A549 (cell line): Measurements from ENCODE around the gene REEP3. TPM values are rescaled to one million over a fixed set of nuclear protein-coding genes. Genes with fewer than 3 reads are reported as not detected.

Source experiments
- ATAC-seq, 2 experiments: fragments of 200-7000 bp in 1 of 2; fragments of >200 bp in 1 of 2; cut with Nextera tagmentation in 1 of 2; cut with Tn5 transposase in 1 of 2; 3 replicates each; pipeline versions ENCODE4 v1.8.0 to v1.9.1; 2018 to 2020; ENCODE audit warnings: mild to moderate bottlenecking in 1 of 2, moderate library complexity in 1 of 2
- CTCF ChIA-PET: fragments of 300-600 bp; sonication (Branson Sonifier 250); formaldehyde crosslinking; extraction: SDS; loops from one replicate; lab custom pipeline; 2021; ENCODE audit warnings: antibody characterized with exemption, inconsistent platforms; lab: Yijun Ruan, JAX
- POLR2A ChIA-PET: fragments of 350-600 bp; formaldehyde crosslinking; extraction: SDS; loops from one replicate; lab custom pipeline; 2021; ENCODE audit warnings: antibody characterized with exemption, inconsistent platforms; lab: Yijun Ruan, JAX
- DNase-seq, 2 experiments: peaks; one replicate each; pipeline versions ENCODE4 v3.0.0 to v3.0.0-alpha.2; 2011 to 2016; ENCODE audit warnings: low read depth in 1 of 2, low spot score in 1 of 2
- FAIRE-seq: peaks from 2 replicates; lab custom pipeline; 2011; peaks lifted over from hg19 to GRCh38; lab: Jason Lieb, UNC
- H3K27ac ChIP-seq, 2 experiments: fragments of >200 bp; sonication (Bioruptor Twin); formaldehyde crosslinking; 3 replicates each; pipeline ENCODE4 v1.5.1; 2016 to 2017
- H3K4me1 ChIP-seq: fragments of >200 bp; sonication (Bioruptor Twin); formaldehyde crosslinking; 3 replicates; pipeline ENCODE4 v1.6.1; 2016
- H3K4me2 ChIP-seq: fragments of >200 bp; sonication (Bioruptor Twin); formaldehyde crosslinking; 3 replicates; pipeline ENCODE4 v1.6.1; 2016
- H3K4me3 ChIP-seq: fragments of >200 bp; sonication (Bioruptor Twin); formaldehyde crosslinking; 3 replicates; pipeline ENCODE4 v1.5.1; 2016
- H3K9me3 ChIP-seq: fragments of >200 bp; sonication (Bioruptor Twin); formaldehyde crosslinking; 3 replicates; pipeline ENCODE4 v1.6.1; 2016
- ATOH8 ChIP-seq: fragments of 250-450 bp; sonication (Bioruptor Pico); IDR thresholded peaks from 2 replicates; pipeline ENCODE4 v1.5.0; 2020; ENCODE audit warnings: low read depth, mild to moderate bottlenecking, moderate library complexity
- E2F6 ChIP-seq: IDR thresholded peaks from 2 replicates; pipeline ENCODE4 v1.6.1; 2012; ENCODE audit warnings: low read depth, borderline replicate concordance
- EHF ChIP-seq: fragments of 250-450 bp; sonication (Bioruptor Pico); IDR thresholded peaks from 2 replicates; pipeline ENCODE4 v1.5.0; 2020; ENCODE audit warnings: mild to moderate bottlenecking
- ELK1 ChIP-seq: fragments of 150-350 bp; IDR thresholded peaks from 2 replicates; pipeline ENCODE4 v1.6.1; 2014; ENCODE audit warnings: low read depth, mild to moderate bottlenecking, low read length
- ESRRA ChIP-seq: fragments of 150-350 bp; IDR thresholded peaks from 2 replicates; pipeline ENCODE4 v1.6.1; 2014; ENCODE audit warnings: mild to moderate bottlenecking, low read length, borderline replicate concordance
- HDAC2 ChIP-seq: fragments of 200-600 bp; sonication (generic); IDR thresholded peaks from 2 replicates; pipeline ENCODE4 v1.6.1; 2016
- HES2 ChIP-seq: fragments of >200 bp; sonication (Bioruptor Twin); formaldehyde crosslinking; IDR thresholded peaks from 2 replicates; pipeline ENCODE4 v1.6.1; 2016
- JUNB ChIP-seq: fragments of >200 bp; sonication (Bioruptor Twin); formaldehyde crosslinking; IDR thresholded peaks from 2 replicates; pipeline ENCODE4 v1.6.1; 2016
- NR3C1 ChIP-seq: fragments of >200 bp; sonication (Bioruptor Twin); formaldehyde crosslinking; IDR thresholded peaks from 3 replicates; pipeline ENCODE4 v1.6.1; 2017
- PHF8 ChIP-seq: fragments of 200-600 bp; sonication (generic); IDR thresholded peaks from 2 replicates; pipeline ENCODE4 v1.6.1; 2016; ENCODE audit warnings: low read depth, mild to moderate bottlenecking, antibody characterized with exemption, moderate library complexity, borderline replicate concordance
- POLR2AphosphoS2 ChIP-seq: conservative IDR thresholded peaks from 2 replicates; pipeline ENCODE4 v1.6.1; 2012; ENCODE audit warnings: low read length, improper control_type of control experiment, inconsistent platforms
- RCOR1 ChIP-seq: fragments of 150-350 bp; IDR thresholded peaks from 2 replicates; pipeline ENCODE4 v1.6.1; 2014; ENCODE audit warnings: antibody characterized with exemption, low read length, low read depth
- RFX5 ChIP-seq: fragments of 450-650 bp; IDR thresholded peaks from 2 replicates; pipeline ENCODE4 v1.7.1; 2014; ENCODE audit warnings: antibody characterized with exemption, mild to moderate bottlenecking, moderate library complexity
- SREBF2 ChIP-seq: fragments of 450-650 bp; IDR thresholded peaks from 2 replicates; pipeline ENCODE4 v1.6.1; 2014; ENCODE audit warnings: mild to moderate bottlenecking, moderate library complexity
- ZC3H11A ChIP-seq: fragments of 450-650 bp; IDR thresholded peaks from 2 replicates; pipeline ENCODE4 v1.6.1; 2014; ENCODE audit warnings: antibody characterized with exemption, mild to moderate bottlenecking
- WGBS: methylation state at CpG from one replicate; pipeline ENCODE4 v1.1.6; 2017; ENCODE audit errors: missing lambda C conversion rate; 5-methylcytosine and 5-hydroxymethylcytosine counted together
- polyA plus RNA-seq, 4 experiments: library from polyadenylated mRNA; depleted of rRNA in 3 of 4; stranded (reverse); fragments of >200 nt; fragmentation: RNase III in 1 of 4; extraction: RNeasy Plus Mini Kit Qiagen cat#74134 plus additional on column Dnase treatment in 1 of 4; gene quantifications; 2 replicates in 3 of 4; 3 replicates in 1 of 4; pipeline ENCODE4 v1.2.3, GENCODE V29; 2011 to 2017

REEP3 gene
- polyA plus RNA-seq, 2 of the 4 experiments (the other 2 are of a cell fraction), result 19.6 to 35.8 TPM

- Histone ChIP-seq H3K4me1 (peaks cover 18% of the 10 kb centered on the region; the same call in 2 of the 3 replicates), H3K27ac (no peak overlapping the region)
- WGBS, result 65% methylated on average over 2 of the region's 2 CpGs
- POLR2A ChIA-PET, result interaction anchor here (1.2 kb wide), 1 partner anchor 16 kb away, joined by 4 read pairs; the partner anchor contains the start of gene REEP3
- TF ChIP-seq ESRRA, result no peak
- no peak for TF ChIP-seq HES2
- TF ChIP-seq E2F6, result no peak
- no peak for TF ChIP-seq PHF8
- no peak for TF ChIP-seq ZC3H11A
- TF ChIP-seq EHF, result no peak
- TF ChIP-seq SREBF2, result no peak
- no peak for TF ChIP-seq RFX5
- TF ChIP-seq ELK1, result no peak
- TF ChIP-seq ATOH8 (CRISPR knock-in tag), result no peak
- no peak for TF ChIP-seq JUNB
- no peak for TF ChIP-seq POLR2AphosphoS2
- no peak for TF ChIP-seq HDAC2
- TF ChIP-seq, all 56 proteins: peak for 0
- H3K9me3 ChIP-seq, result no peaks in the 10 kb centered on the region
- DNase-seq (no peak), FAIRE-seq (no peak), ATAC-seq (no peak)
- H3K4me2 ChIP-seq, result 0 out of 3 replicates have a peak overlapping the region, but pooled peaks have one; percentile 3
- CTCF ChIA-PET, result interaction anchor here (0.7 to 3.1 kb wide), 4 partner anchors 15 to 214 kb away, joined by 3 to 10 read pairs (median 6); partner anchors contain the start of gene REEP3
- H3K4me3 ChIP-seq, result no peak overlapping the region
Observed at GRCh38 chr10:63505562-63505961, 15.6 kb upstream of the REEP3 start.

- POLR2A ChIA-PET, result no interaction called here
Observed at GRCh38 chr10:63506554-63506953, 14.6 kb upstream of the REEP3 start.

More at GRCh38 chr10:63506554-63506953, 14.6 kb upstream of the REEP3 start:
- ATAC-seq (no peak), DNase-seq (no peak)
- CTCF ChIA-PET, result interaction anchor here (0.7 to 3.1 kb wide), 3 partner anchors 14 to 213 kb away, joined by 3 to 10 read pairs (median 4); partner anchors contain the start of gene REEP3
- H3K4me1 ChIP-seq, result peaks cover 18% of the 10 kb centered on the region; the same call in 2 of the 3 replicates
- H3K4me3 ChIP-seq, result no peak overlapping the region
- H3K9me3 ChIP-seq, result no peaks in the 10 kb centered on the region
- TF ChIP-seq E2F6, result no peak
- no peak for TF ChIP-seq NR3C1
- no peak for TF ChIP-seq RCOR1
- TF ChIP-seq JUNB, result no peak
- no peak for TF ChIP-seq HES2
- TF ChIP-seq, all 56 proteins: peak for 0
- 93% methylated on average over 1 of the region's 1 CpG for WGBS
- H3K4me2 ChIP-seq, result no peak overlapping the region
- no peak for FAIRE-seq
- no peak overlapping the region for H3K27ac ChIP-seq
